GM12864 (cell line): Measurements from ENCODE around the gene NRAS.

ENCODE experiments used
- DNase-seq: peaks from one replicate; pipeline ENCODE4 v3.0.0-alpha.2; 2011; ENCODE audit warnings: low read depth
- H3K4me3 ChIP-seq: 2 replicates; pipeline ENCODE4 v1.5.1; 2011; ENCODE audit warnings: mild to moderate bottlenecking, low read depth, low read length, control low read depth
- CTCF ChIP-seq: IDR thresholded peaks from 2 replicates; pipeline ENCODE4 v1.5.1; 2011; ENCODE audit warnings: low read depth, mild to moderate bottlenecking, moderate library complexity, low read length, control low read depth, inconsistent platforms; ENCODE audit errors: missing control alignments

Gene NRAS

GRCh38 chr1:114685851-114686250 lies 30.7 kb downstream of the NRAS start:
- DNase-seq: no peak
- no peak for TF ChIP-seq CTCF
- no peak overlapping the region for H3K4me3 ChIP-seq

GRCh38 chr1:114677691-114678090 lies 38.9 kb downstream of the NRAS start:
- no peak overlapping the region for H3K4me3 ChIP-seq
- TF ChIP-seq CTCF: no peak
- no peak for DNase-seq

GRCh38 chr1:114676115-114676514 lies 40.5 kb downstream of the NRAS start:
- DNase-seq: no peak
- no peak overlapping the region for H3K4me3 ChIP-seq
- no peak for TF ChIP-seq CTCF

GRCh38 chr1:114671939-114672275 lies 44.7 kb downstream of the NRAS start:
- no peak for TF ChIP-seq CTCF
- no peak overlapping the region for H3K4me3 ChIP-seq
- DNase-seq: no peak

GRCh38 chr1:114671011-114671938 lies 45.3 kb downstream of the NRAS start:
- DNase-seq: no peak
- TF ChIP-seq CTCF: peak; percentile 3
- no peak overlapping the region for H3K4me3 ChIP-seq

GRCh38 chr1:114670083-114671010 lies 46.2 kb downstream of the NRAS start:
- peak overlapping the region; percentile 78 for H3K4me3 ChIP-seq
- TF ChIP-seq CTCF: no peak
- DNase-seq: peak; percentile 53
